Fibroblast of lung (primary cell): ENCODE data around the gene HOXC6.
A peak's percentile ranks its signal among the peaks of the same experiment; 100 is the strongest.

Source experiments
- EZH2 ChIP-seq: IDR thresholded peaks from 2 replicates; pipeline ENCODE4 v1.5.1; 2012; ENCODE audit warnings: low read length, control low read depth, mild to moderate bottlenecking; ENCODE audit errors: missing control alignments
- TF ChIP-seq, protein P1 (sequence below), 2 donors: IDR thresholded peaks in 1 of 2; conservative IDR thresholded peaks in 1 of 2; 1 replicate in 1 of 2; 2 replicates in 1 of 2; pipeline ENCODE4 v1.5.1; 2011 to 2012; ENCODE audit warnings: low read length in 2 of 2, control low read depth in 1 of 2, inconsistent platforms in 1 of 2, low read depth in 1 of 2, mild to moderate bottlenecking in 1 of 2

DNA sequence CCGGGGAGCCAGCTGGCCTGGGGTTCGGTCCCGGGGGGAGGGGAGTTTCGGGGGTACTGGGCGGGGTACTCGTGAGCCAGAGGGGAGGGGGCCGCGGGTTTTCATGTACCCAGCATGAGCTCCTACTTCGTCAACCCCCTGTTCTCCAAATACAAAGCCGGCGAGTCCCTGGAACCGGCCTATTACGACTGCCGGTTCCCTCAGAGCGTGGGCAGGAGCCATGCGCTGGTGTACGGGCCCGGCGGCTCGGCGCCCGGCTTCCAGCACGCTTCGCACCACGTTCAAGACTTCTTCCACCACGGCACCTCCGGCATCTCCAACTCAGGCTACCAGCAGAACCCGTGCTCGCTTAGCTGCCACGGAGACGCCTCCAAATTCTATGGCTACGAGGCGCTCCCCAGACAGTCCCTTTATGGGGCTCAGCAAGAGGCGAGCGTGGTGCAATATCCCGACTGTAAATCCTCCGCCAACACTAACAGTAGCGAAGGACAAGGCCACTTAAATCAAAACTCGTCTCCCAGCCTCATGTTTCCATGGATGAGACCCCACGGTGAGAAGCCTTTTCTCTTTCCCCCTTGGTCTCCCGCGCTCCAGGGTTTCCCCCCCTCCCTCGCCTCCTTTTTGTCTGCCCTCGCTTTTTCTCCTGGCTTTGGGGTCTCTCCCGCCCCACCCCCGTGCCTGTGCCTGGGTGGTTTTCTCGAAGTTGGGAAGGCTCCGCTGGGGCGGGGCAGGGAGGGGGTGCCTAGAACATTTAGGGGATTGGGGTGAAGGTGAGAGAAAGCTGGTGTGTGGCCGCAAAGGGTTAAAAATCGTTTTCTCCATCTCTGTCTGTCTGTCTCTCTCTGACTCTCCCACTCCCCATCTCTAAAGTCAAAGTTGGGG is 18.8 kb upstream of the HOXC6 start:
- TF ChIP-seq, protein P1, sequence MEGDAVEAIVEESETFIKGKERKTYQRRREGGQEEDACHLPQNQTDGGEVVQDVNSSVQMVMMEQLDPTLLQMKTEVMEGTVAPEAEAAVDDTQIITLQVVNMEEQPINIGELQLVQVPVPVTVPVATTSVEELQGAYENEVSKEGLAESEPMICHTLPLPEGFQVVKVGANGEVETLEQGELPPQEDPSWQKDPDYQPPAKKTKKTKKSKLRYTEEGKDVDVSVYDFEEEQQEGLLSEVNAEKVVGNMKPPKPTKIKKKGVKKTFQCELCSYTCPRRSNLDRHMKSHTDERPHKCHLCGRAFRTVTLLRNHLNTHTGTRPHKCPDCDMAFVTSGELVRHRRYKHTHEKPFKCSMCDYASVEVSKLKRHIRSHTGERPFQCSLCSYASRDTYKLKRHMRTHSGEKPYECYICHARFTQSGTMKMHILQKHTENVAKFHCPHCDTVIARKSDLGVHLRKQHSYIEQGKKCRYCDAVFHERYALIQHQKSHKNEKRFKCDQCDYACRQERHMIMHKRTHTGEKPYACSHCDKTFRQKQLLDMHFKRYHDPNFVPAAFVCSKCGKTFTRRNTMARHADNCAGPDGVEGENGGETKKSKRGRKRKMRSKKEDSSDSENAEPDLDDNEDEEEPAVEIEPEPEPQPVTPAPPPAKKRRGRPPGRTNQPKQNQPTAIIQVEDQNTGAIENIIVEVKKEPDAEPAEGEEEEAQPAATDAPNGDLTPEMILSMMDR (conservative IDR thresholded peaks at IDR 0.05 in 1 of 2, IDR thresholded peaks at IDR 0.05 in 1 of 2; ENCODE audit: low read depth in 1 of 2, low read length in 2 of 2) = no peak
- peak; percentile 96 for TF ChIP-seq EZH2
